CD4-positive, CD25-positive, alpha-beta regulatory T cell (primary cell): Measurements from ENCODE around the gene GREB1. TPM values are rescaled to one million over a fixed set of nuclear protein-coding genes. Genes with fewer than 3 reads are reported as not detected.

Source experiments
- ATAC-seq, 2 donors: fragments of 150-1000 bp; cut with Tn5 transposase; one replicate each; pipeline ENCODE4 v1.10.0; 2021; ENCODE audit warnings: low read depth in 2 of 2, moderate number of reproducible peaks in 2 of 2, moderate library complexity in 1 of 2
- DNase-seq, 3 donors: peaks; one replicate each; pipeline versions ENCODE4 v3.0.0 to v3.0.0-alpha.2; 2012 to 2022; ENCODE audit warnings: mixed read lengths in 1 of 3
- H3K27ac ChIP-seq: one replicate; pipeline ENCODE4 v1.7.0; 2013; ENCODE audit warnings: mild to moderate bottlenecking, low read length; ENCODE audit not compliant: insufficient read depth, poor library complexity, severe bottlenecking
- H3K27me3 ChIP-seq: one replicate; pipeline ENCODE4 v1.7.0; 2013; ENCODE audit warnings: low read length; ENCODE audit not compliant: control insufficient read depth, insufficient read depth
- H3K36me3 ChIP-seq: one replicate; pipeline ENCODE4 v1.7.0; 2013; ENCODE audit warnings: mild to moderate bottlenecking, low read length, moderate library complexity; ENCODE audit not compliant: control insufficient read depth, insufficient read depth
- H3K4me1 ChIP-seq: 2 replicates; pipeline ENCODE4 v1.7.0; 2013; ENCODE audit warnings: mild to moderate bottlenecking, low read length; ENCODE audit not compliant: insufficient read depth, control insufficient read depth, poor library complexity, severe bottlenecking
- H3K4me3 ChIP-seq: one replicate; pipeline ENCODE4 v1.7.0; 2013; ENCODE audit warnings: low read depth, mild to moderate bottlenecking, low read length, moderate library complexity
- H3K9me3 ChIP-seq, 2 experiments: 1 replicate in 1 of 2; 2 replicates in 1 of 2; pipeline ENCODE4 v1.7.0; 2013; ENCODE audit warnings: low read length in 2 of 2, mild to moderate bottlenecking in 1 of 2, moderate library complexity in 1 of 2; ENCODE audit not compliant: control insufficient read depth in 2 of 2
- H3K27ac Mint-ChIP-seq, 3 donors: one replicate each; pipeline ENCODE4 v1.8.0; 2020 to 2022; ENCODE audit warnings: mild to moderate bottlenecking in 3 of 3, mixed read lengths in 3 of 3, moderate library complexity in 2 of 3
- H3K27me3 Mint-ChIP-seq: one replicate; pipeline ENCODE4 v1.8.0; 2022; ENCODE audit warnings: mild to moderate bottlenecking, mixed read lengths
- H3K36me3 Mint-ChIP-seq: one replicate; pipeline ENCODE4 v1.8.0; 2020; ENCODE audit warnings: mixed read lengths
- H3K4me1 Mint-ChIP-seq, 4 donors: one replicate each; pipeline ENCODE4 v1.8.0; 2020 to 2022; ENCODE audit warnings: mixed read lengths in 4 of 4, mild to moderate bottlenecking in 1 of 4
- H3K4me3 Mint-ChIP-seq, 4 donors: one replicate each; pipeline ENCODE4 v1.8.0; 2020 to 2022; ENCODE audit warnings: mild to moderate bottlenecking in 4 of 4, mixed read lengths in 4 of 4, moderate library complexity in 3 of 4
- H3K9me3 Mint-ChIP-seq, 7 donors: one replicate each; pipeline ENCODE4 v1.8.0; 2020 to 2022; ENCODE audit warnings: mixed read lengths in 7 of 7, mild to moderate bottlenecking in 3 of 7, moderate library complexity in 2 of 7
- polyA plus RNA-seq, 4 donors: library from polyadenylated mRNA; unstranded; fragments of 300-500 nt; fragmentation: Illumina TruSeq; gene quantifications; one replicate each; pipeline ENCODE4 v1.2.3, GENCODE V29; 2021
- total RNA-seq: library from RNA; stranded (reverse); gene quantifications from one replicate; pipeline ENCODE4 v1.2.3, GENCODE V29; 2022

Gene GREB1
- total and polyA plus RNA-seq, 5 donors from 2014 or later: 0.11 to 0.35 (median 0.15) TPM; not detected in 2

DNA sequence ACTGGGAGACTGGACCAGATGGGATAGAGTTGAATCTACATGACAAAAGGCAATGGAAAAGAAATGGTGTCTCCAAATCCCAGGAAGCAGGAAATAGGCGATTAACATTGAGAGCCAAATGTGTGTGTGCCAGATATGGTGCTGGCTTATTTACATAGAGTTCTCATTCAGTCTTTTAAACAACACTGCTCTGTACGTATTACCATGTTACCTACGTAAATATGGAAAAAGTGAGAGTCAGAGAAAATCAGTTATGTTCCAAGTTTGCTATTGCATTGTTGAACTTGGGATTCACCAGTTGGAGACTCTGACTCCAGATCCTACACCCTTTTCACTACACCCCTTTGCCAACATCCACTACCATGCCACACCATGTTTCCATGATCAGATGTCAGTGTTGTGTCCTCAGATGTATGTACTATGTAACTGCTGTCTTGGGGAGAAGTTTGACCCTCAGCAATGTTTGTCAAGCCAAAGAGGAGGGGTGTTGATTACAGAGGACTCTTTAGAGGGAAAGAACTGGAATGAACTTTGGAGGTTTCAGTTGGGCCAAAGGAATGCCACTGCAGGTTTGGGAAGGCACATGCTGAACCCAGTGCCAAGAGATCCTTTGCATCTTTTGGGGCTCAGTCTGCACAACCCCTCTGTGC, 19.6 kb upstream of the GREB1 start:
- Mint-ChIP-seq H3K27ac (no peak overlapping the region), H3K36me3 (no peaks in the 10 kb centered on the region), H3K4me1 (no peaks in the 10 kb centered on the region), H3K4me3 (no peak overlapping the region), H3K27me3 (peaks cover 6% of the 10 kb centered on the region), H3K9me3 (peaks cover 0 to 5% (median 0%) of the 10 kb centered on the region in 7 donors)
- Histone ChIP-seq H3K9me3 (no peaks in the 10 kb centered on the region), H3K27me3 (no peaks in the 10 kb centered on the region), H3K4me1 (no peaks in the 10 kb centered on the region), H3K4me3 (no peak overlapping the region), H3K27ac (no peak overlapping the region), H3K36me3 (no peaks in the 10 kb centered on the region)
- DNase-seq (no peak), ATAC-seq (no peak)

DNA sequence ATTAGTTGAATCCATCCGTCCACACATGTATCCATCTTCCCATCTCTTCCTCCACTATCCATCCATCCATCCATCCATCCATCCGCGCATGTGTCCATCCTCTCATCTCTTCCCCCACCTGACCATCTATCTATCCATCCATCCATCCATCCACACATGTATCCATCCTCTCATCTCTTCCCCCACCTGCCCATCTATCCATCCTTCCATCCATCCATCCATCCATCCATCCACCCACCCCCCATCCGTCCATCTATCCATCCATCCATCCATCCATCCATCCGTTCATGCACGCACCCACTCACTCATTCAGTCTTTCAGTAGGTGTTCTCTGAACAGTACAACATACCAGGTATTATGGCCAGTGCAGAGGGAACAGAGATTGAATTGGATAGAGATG, 18.9 kb upstream of the GREB1 start:
- Mint-ChIP-seq H3K4me3 (no peak overlapping the region), H3K36me3 (no peaks in the 10 kb centered on the region), H3K27ac (no peak overlapping the region), H3K9me3 (peaks cover 0 to 8% (median 0%) of the 10 kb centered on the region in 7 donors), H3K4me1 (no peaks in the 10 kb centered on the region), H3K27me3 (peaks cover 6% of the 10 kb centered on the region)
- Histone ChIP-seq H3K4me1 (no peaks in the 10 kb centered on the region), H3K9me3 (no peaks in the 10 kb centered on the region), H3K4me3 (no peak overlapping the region), H3K27ac (no peak overlapping the region), H3K27me3 (no peaks in the 10 kb centered on the region), H3K36me3 (no peaks in the 10 kb centered on the region)
- DNase-seq: no peak
- ATAC-seq: no peak

DNA sequence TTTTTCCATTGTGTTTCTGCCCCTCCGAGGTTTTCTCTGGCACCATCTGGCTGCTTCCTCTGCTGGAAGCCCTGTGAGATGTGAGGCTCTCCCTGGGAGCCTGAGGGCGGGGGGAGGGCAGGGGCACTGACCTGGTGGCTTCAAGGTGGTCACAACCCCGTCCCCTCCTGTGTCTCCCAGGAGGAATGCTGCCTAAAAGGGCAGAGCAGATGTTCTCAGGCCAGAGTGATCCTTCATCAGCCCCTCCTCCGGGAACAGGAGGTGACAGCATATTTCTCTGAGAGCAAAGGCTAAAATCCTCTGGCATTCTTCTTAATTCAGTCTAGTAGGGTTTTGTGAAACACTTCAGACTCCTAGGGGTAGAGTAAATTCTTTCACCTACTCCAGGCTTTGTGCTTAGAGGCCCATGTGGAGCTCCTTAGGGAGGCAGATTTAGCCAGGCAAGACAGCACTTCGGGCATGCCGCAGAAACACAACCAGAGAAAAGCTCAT, 18.3 kb upstream of the GREB1 start:
- DNase-seq (no peak), ATAC-seq (no peak)
- no peaks in the 10 kb centered on the region for H3K9me3 ChIP-seq
- no peaks in the 10 kb centered on the region for H3K4me1 ChIP-seq
- peaks cover 6% of the 10 kb centered on the region for H3K27me3 Mint-ChIP-seq
- H3K36me3 Mint-ChIP-seq: no peaks in the 10 kb centered on the region
- peaks cover 0 to 15% (median 0%) of the 10 kb centered on the region in 7 donors for H3K9me3 Mint-ChIP-seq
- H3K4me3 Mint-ChIP-seq: no peak overlapping the region
- no peak overlapping the region for H3K27ac ChIP-seq
- H3K36me3 ChIP-seq: no peaks in the 10 kb centered on the region
- no peaks in the 10 kb centered on the region for H3K27me3 ChIP-seq
- H3K4me1 Mint-ChIP-seq: no peaks in the 10 kb centered on the region
- H3K27ac Mint-ChIP-seq: no peak overlapping the region
- no peak overlapping the region for H3K4me3 ChIP-seq

DNA sequence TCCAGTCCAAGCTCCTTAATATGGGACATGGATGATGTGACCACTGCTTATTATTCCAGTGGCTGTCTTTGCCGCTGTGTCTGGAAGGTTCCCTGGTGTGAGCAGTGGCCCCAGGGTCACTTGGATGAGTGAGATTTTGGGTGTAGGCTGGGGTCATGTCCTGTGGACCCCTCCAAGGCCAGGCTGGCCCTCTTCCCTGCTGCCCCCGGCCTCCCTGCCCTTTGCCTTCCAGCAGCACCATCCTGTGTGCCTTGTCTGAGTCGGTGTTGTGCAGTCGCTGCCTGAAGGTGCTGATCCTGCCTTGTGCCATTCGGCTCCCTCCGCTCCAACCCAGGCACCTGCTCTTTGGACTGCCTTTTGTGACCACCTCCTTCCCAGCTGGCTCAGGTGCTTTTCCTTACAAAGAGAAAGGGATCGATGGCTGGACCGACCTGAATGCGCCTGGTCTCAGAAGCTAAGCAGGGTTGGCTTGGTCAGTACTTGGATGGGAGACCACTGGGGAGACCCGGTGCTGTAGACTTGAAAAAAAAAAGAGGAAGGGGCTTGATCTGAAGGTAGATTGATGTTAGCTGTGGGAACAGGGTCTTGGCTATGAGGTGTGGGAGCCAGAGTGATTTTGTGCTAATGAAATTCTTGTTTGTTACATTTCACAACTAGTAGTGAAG, 16.7 kb upstream of the GREB1 start:
- no peaks in the 10 kb centered on the region for H3K4me1 Mint-ChIP-seq
- H3K9me3 ChIP-seq: no peaks in the 10 kb centered on the region
- no peak for ATAC-seq
- no peak for DNase-seq
- H3K4me3 ChIP-seq: no peak overlapping the region
- no peaks in the 10 kb centered on the region for H3K27me3 Mint-ChIP-seq
- no peak overlapping the region for H3K27ac ChIP-seq
- no peaks in the 10 kb centered on the region for H3K4me1 ChIP-seq
- no peaks in the 10 kb centered on the region for H3K36me3 ChIP-seq
- no peak overlapping the region for H3K4me3 Mint-ChIP-seq
- no peak overlapping the region for H3K27ac Mint-ChIP-seq
- H3K27me3 ChIP-seq: no peaks in the 10 kb centered on the region
- H3K9me3 Mint-ChIP-seq: peaks cover 0 to 19% (median 0%) of the 10 kb centered on the region in 7 donors
- no peaks in the 10 kb centered on the region for H3K36me3 Mint-ChIP-seq

DNA sequence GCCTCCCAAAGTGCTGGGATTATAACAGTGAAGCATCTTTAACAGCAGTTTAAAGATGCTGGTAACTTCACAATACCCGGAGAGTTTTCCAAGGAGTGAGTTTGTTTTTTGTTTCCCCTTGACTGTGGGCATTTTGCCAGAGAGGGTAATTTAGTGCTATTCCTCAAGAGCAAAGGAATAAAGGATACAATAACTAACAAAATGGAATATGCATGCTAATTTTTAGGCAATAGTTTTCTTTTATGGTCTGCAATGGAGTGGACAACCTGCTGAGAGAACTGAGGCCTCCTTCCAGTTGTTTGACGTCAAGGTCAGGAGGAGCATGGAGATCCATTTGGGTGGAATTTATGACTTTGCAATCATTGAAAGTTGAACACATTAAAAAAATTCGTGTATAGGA, 15.9 kb upstream of the GREB1 start:
- H3K36me3 ChIP-seq: no peaks in the 10 kb centered on the region
- no peaks in the 10 kb centered on the region for H3K27me3 ChIP-seq
- Mint-ChIP-seq H3K27me3 (peaks cover 3% of the 10 kb centered on the region), H3K4me3 (no peak overlapping the region), H3K36me3 (no peaks in the 10 kb centered on the region), H3K27ac (no peak overlapping the region), H3K9me3 (peaks cover 0 to 19% (median 1%) of the 10 kb centered on the region in 7 donors), H3K4me1 (no peaks in the 10 kb centered on the region)
- H3K9me3 ChIP-seq: no peaks in the 10 kb centered on the region
- H3K4me1 ChIP-seq: no peaks in the 10 kb centered on the region
- no peak for DNase-seq
- ATAC-seq: no peak
- no peak overlapping the region for H3K27ac ChIP-seq
- H3K4me3 ChIP-seq: no peak overlapping the region

DNA sequence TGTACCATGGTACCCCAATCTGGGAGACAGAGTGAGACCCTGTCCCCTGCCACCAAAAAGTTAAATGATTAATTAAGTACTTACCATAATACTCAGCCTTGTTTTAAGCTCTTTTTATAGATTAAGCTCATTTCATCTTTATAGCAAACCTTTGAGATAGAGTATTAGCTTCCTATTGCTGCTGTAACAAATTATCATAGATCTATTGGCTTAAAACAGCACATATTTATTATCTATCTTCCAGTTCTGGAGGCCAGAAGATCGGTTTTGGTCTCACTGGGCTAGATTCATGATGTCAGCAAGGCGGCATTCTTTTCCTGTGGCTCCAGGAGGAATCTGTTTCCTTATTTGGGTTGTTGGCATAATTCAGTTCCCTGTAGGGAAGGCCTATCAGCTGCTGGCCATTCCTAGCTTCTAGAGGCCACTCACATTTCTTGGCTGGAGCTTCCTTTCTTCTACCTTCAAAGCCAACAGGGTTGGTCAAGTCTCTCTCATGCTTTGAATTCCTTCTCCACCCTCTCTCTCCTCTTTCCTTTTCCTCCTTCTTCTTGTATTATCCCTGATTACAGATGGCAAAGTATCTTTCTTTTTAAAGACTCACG, 13.7 kb upstream of the GREB1 start:
- Histone ChIP-seq H3K4me1 (no peaks in the 10 kb centered on the region), H3K36me3 (no peaks in the 10 kb centered on the region), H3K27me3 (no peaks in the 10 kb centered on the region), H3K9me3 (no peaks in the 10 kb centered on the region), H3K4me3 (no peak overlapping the region), H3K27ac (no peak overlapping the region)
- ATAC-seq (no peak), DNase-seq (no peak)
- Mint-ChIP-seq H3K27me3 (peaks cover 5% of the 10 kb centered on the region), H3K36me3 (no peaks in the 10 kb centered on the region), H3K9me3 (peaks cover 0 to 19% (median 2%) of the 10 kb centered on the region in 7 donors), H3K4me1 (no peaks in the 10 kb centered on the region), H3K4me3 (no peak overlapping the region), H3K27ac (no peak overlapping the region)

DNA sequence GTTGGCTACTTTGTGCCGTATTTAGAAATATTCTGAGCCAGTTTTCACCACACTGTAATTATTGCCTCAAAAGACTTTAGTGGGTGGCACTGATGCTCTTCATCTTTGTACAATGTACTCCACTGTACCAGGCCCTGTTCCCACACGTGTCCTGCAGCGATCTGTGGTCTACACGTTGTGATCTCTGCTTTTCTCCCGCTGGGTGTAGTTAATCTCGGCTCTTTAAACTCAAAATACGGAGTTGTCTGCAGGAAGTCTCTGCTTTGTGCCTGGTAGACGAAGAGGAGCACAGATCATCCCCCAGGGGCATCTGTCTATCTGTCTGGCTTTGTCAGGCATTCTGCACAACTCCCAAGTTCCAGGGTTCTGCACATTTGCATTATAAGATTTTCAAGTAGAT, 12.1 kb upstream of the GREB1 start:
- H3K4me1 Mint-ChIP-seq: peaks cover 0 to 6% (median under 1%) of the 10 kb centered on the region in 4 donors
- Histone ChIP-seq H3K4me3 (no peak overlapping the region), H3K27ac (no peak overlapping the region), H3K4me1 (no peaks in the 10 kb centered on the region), H3K9me3 (no peaks in the 10 kb centered on the region), H3K36me3 (no peaks in the 10 kb centered on the region), H3K27me3 (no peaks in the 10 kb centered on the region)
- DNase-seq (no peak), ATAC-seq (no peak)
- H3K27ac Mint-ChIP-seq: no peak overlapping the region
- H3K9me3 Mint-ChIP-seq: peaks cover 0 to 20% (median 2%) of the 10 kb centered on the region in 7 donors
- no peak overlapping the region for H3K4me3 Mint-ChIP-seq
- no peaks in the 10 kb centered on the region for H3K36me3 Mint-ChIP-seq
- peaks cover 6% of the 10 kb centered on the region for H3K27me3 Mint-ChIP-seq
